Cerebellar nuclear complex (tissue), 1 donor: ENCODE results near the gene TLE3.
"Not testable (repeated sequence)": the region's sequence is repeated elsewhere in the genome, so short reads cannot be mapped to it uniquely, and the experiment has no call there.

Experiments
- DNase-seq, 2 experiments: peaks; one replicate each; lab custom pipeline; 2025; lab: John Stamatoyannopoulos, UW

Gene TLE3

GRCh38 chr15:70097321-70098152, at the start of gene TLE3:
TSS of gene TLE3 (minus strand) at chr15:70097917. CDS start at chr15:70096798, 1,119 bp downstream.
- DNase-seq, result peak; percentile 92 to 96

- DNase-seq, result no peak
Measured at GRCh38 chr15:70147178-70147760, 49.6 kb upstream of the TLE3 start.

DNA sequence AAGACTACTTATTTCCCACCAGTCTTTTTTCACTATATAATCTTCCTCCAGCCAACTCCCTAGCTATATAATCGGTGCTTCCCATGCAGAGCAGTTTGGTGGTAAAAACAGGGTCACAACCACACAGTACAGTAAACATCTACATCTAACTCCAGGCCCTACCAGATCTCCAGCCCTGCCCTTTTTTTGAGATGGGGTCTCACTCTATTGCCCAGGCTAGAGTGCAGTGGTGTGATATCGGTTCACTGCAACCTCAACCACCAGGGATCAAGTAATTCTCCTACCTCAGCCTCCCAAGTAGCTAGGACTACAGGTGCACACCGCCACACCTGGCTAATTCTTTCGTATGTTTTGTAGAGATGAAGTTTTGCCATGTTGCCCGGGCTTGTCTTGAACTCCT, 49.1 kb upstream of the TLE3 start:
- DNase-seq, result no peak

GRCh38 chr15:70146162-70146561, 48.4 kb upstream of the TLE3 start:
- no peak for DNase-seq

- DNase-seq, result no peak
Measured at GRCh38 chr15:70145261-70145660, 47.5 kb upstream of the TLE3 start.

- no peak for DNase-seq
Measured at GRCh38 chr15:70142322-70143191, 44.8 kb upstream of the TLE3 start.

DNA sequence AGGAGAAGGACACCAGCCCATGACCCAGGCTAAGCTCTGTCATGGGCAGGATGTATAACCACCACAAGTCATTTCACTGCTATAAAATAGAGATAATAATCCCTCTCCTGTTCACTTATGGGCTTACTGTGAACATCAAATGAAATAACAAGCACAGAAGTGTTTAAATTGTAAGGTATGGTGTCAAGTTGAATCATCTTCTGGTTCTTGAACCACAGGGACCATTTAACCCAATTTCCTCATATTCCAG, 44.3 kb upstream of the TLE3 start:
- DNase-seq, result no peak

GRCh38 chr15:70141376-70142071, 43.8 kb upstream of the TLE3 start:
- DNase-seq, result no peak

GRCh38 chr15:70140543-70141375, 43.0 kb upstream of the TLE3 start:
- no peak for DNase-seq

GRCh38 chr15:70140025-70140542, 42.4 kb upstream of the TLE3 start:
- no peak for DNase-seq

- no peak for DNase-seq
Measured at GRCh38 chr15:70137967-70138366, 40.2 kb upstream of the TLE3 start.

DNA sequence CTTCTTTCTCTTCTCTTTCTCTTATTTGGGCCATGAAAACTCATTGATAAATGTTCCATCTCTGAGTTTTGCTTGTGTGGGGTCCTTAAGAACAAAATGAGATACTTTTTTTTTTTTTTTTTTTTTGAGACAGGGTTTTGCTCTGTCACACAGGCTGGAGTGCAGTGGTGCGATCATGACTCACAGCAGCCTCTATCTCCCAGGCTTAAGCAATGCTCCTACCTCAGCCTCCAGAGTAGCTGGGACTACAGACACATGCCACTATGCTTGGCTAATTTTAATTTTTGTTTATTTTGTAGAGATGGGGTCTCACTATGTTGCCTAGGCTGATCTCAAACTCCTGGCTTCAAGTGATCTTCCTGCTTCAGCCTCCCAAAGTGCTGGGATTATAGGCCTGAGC, 39.3 kb upstream of the TLE3 start:
- not testable (repeated sequence) for DNase-seq

- no peak for DNase-seq
Measured at GRCh38 chr15:70133781-70134421, 36.2 kb upstream of the TLE3 start.

DNA sequence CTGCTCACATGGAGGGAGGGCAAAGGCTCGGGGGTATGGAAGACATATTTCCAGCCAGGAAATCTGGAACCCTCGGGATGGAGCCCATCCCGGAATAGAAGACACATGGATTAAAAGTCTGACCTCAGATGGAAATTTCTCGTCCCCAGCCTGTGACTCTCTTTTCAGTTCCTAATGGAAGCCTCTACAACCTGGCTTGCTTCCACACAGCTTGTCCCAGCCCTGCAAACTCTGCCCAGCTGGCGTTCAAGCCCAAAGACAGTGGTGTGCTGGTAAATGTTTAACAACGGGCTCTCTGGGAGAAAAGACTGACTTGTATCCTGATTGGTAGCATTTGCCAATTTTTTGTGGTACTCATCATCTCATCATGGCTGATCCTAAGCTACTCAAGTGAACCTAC, 35.6 kb upstream of the TLE3 start:
- no peak for DNase-seq

- no peak for DNase-seq
Measured at GRCh38 chr15:70132571-70132970, 34.9 kb upstream of the TLE3 start.

DNA sequence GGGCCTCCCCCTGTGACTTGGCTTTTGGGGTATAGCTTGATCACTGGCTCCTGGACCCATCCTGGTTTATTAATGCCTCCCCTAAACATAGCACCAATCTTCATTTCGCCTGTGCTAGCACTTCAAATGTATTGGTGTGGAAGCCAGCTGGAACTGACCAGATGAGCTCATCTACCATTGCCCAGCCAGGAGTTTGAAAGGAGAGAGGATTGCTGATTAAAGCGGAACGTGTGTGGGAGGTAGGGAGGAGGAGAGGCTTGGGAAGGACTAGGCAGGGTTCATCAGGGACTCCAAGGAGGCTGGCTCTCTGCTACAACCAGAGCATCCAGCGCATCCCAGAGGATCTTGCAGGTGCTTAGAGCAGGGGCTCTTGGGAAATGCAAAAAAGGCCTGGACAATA, 34.4 kb upstream of the TLE3 start:
- no peak for DNase-seq

DNA sequence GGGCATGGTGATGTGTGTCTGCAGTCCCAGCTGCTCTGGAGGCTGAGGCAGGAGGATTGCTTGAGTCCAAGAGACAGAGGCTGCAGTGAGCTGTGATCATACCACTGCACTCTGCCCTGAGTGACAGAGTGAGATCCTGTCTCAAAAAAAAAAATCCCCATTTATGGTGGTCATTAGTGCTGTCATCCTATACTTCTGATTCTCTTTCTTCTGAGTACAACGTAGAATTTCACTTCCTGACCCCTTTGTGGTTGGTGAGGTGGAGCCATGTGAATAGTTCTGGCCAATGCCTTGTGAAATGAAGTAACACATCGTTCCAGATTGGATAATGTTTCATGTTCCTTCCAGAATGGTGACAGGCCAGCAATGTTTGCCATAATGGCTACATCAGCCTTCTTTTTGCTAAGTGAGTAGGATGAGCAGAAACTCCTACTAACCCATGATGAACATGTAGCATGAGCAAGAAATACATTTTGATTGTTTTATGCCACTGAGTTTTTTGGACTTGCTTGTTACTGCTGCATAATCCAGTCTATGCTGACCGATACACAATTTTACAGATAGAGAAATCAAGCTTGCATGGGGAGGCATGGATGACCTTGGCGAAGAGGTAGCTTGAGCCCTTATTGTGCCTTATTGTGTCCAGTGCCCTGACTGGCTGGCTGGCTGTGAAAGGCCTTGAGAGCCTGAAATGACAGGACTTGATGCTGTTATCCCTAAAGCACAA, 30.9 kb upstream of the TLE3 start:
- no peak for DNase-seq

DNA sequence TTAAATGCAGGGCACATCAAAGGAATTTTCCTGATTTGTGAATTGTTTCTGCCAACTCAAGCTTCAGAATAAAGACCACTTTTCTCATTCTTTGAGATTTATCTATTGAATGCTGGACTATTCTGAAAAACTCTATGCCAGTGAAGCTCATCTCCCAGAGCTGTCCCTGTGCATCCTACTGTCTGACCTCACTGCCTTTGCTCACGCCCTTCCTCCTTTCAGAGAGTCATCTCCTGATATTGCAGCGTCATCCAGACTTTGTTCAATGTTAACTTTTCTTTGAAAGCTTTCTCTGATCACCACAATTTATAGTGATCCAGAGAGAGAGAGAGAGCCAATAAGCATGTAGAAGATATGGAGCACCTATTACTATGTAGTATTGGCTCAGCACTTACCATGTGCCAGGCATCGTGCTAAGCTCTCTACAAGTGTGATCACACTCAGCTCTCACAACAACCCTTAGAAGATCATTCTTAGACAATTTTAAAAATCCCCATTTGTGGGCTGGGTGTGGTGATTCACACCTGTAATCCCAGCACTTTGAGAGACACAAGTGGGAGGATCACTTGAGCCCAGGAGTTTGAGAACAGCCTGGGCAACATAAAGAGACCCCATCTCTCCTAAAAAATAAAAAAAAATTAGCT, 30.2 kb upstream of the TLE3 start:
- no peak for DNase-seq

DNA sequence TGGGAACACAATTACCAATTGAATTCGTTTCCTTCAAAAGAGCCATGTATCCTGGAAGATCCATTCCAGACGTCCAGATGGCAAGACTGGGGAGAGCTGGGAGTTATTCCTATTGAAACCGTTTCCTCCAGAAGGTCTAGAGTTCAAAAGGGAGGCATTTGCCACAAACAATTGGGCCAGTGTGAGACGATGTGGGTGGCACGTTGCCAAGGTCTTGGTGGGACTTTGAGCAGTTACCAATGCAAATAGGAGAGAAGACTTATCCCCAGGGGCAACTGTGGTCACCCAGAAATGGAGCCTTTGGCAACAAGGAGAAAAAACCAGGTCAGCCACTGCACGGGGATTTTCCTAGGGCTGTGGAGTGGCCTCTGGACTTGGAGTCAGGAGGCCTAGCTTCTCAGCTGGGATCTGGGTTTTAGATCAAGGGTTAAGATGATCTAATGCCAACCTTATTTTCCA, 29.6 kb upstream of the TLE3 start:
- no peak for DNase-seq
